HTERT RPE-1 (cell line): Measurements from ENCODE around the gene CACNG5.

Source experiments
- in situ Hi-C: fragments of 300-500 bp; cut with MboI; formaldehyde crosslinking; loops from 4 replicates; pipeline ENCODE4 v1.14.3; 2020; ENCODE audit warnings: low sequenced_read_pairs

Gene CACNG5, protein sequence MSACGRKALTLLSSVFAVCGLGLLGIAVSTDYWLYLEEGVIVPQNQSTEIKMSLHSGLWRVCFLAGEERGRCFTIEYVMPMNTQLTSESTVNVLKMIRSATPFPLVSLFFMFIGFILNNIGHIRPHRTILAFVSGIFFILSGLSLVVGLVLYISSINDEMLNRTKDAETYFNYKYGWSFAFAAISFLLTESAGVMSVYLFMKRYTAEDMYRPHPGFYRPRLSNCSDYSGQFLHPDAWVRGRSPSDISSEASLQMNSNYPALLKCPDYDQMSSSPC

GRCh38 chr17:66834919-66835454 lies at the start of gene CACNG5:
TSS of gene CACNG5 (plus strand) at chr17:66835117. CDS start at chr17:66877333, 42,216 bp downstream.
- in situ Hi-C loops, result no loop called here

DNA sequence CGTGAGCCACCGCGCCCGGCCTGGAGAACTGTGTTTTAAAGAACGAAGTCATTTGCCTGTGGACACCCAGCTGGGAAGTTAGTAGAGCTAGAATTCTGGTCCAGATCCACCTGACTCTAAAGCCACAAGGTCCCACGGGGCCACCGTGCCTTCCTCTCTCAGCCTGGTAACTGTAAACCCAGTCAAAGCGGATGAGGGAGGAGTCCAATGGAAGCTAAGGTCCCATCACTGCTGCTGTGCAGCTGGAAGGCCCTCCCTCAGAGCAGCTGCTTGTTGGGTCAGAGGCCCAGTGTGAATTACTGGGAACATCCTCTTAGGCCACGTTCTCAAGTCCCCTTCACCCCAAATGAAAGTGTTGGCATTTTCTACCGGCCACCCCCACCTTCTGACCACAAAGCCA lies 48.8 kb upstream of the CACNG5 start:
- in situ Hi-C loops, result no loop called here

DNA sequence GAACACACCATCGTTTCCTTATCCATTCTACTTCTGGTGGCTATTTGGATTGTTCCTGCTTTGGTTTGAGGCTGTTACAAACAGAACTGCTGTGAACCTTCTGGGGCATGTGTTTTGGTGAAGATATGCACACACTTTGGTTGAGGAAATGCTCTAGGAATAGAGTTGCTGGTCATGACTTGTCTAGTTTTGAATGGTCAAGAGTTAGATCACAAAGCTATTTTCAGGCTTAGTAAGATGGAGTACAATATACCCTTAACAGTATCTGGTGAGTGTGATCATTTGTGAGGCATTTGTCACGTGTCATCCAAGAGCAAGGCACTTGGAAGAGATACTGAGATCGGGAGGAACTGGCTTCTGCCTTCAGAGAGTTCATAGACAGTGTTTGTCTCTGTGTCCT lies 47.0 kb upstream of the CACNG5 start:
- in situ Hi-C loops, result no loop called here

DNA sequence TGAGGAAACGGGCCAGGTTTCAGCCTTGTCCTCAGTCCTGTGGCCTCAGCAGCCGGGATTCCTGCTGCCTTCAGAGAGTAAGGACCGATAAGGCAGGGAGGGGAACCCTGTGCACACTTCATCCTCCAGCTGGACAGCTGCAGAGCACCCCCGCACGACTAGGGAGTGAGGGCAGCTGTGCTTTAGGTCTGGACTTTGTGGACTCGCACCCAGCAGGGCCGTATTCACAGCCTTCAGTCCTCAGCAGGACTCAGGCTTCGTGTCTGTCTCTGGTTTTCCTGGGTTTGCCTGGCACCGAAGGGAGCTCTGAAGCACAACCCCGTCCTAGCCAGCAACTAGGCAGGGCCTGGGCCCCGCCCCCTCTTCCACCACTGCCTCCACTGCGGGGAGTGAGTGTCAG lies 45.8 kb upstream of the CACNG5 start:
- in situ Hi-C loops, result no loop called here

DNA sequence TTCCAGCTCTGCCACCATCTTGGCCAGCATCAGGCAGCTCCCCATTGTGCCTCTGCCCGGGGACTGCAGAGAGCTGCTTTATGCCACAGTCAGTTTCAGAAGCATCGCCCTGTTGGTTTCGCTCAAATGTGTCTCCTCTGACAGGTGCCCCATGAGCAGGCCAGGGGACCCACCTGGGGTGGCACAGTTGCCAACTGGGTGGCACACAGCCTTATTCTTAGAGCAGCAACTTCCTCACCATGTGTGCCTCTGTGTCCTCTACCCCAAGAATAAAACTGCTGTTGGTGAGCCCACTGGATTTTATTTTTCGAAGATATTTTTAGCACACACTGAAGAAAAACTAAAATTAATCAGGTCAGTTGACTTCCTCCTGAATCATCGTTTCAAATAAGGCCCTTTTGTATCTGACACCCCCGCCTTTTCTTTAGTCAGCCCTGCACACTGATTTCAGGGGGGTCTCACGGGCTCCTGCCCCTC lies 44.9 kb upstream of the CACNG5 start:
- in situ Hi-C loops, result no loop called here

DNA sequence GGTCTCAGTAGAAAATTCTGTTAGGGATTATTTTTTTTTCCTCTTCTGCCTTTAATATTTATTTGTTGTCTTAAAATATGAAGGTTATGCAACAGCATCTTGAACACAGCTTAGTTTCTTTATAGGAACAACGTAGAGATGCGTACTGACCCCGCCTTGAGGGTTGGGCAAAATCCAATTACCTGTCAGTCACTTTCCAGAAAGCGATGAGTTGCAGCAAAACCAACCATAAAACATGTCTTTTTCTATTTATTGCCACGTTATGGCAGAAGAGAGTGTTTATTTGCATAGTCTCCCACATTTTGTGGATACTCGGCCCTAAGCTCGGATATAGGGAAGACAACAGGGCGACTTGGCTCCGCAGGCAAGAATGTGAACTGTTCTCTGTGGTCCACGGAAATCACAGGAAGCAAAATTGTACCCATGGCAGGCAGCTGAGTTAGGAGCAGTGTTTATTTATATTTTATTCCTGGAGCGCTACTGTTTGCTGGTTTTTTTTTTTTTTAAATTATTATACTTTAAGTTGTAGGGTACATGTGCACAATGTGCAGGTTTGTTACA lies 44.3 kb upstream of the CACNG5 start:
- in situ Hi-C loops, result no loop called here

GRCh38 chr17:66791347-66791746 lies 43.6 kb upstream of the CACNG5 start:
- in situ Hi-C loops, result no loop called here

DNA sequence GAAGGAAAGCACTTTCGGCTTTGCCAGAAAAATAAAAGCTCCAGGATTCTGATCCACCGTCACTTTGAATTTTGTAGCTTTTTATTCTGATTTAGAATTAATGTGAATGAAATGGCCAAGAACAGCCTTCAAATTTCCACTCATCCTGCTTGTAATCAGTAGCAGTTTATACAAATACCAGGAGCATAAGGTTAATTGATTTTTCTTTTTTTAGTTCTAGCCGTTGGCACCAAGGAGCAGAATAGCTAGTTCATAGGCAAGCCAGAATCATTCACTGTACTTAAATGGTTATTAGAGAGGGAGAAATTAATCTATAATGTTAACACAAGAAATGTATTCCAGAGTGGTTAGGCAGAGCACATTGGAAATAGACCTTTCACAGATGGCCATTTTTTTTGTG lies 41.1 kb upstream of the CACNG5 start:
- in situ Hi-C loops, result no loop called here

- in situ Hi-C loops, result no loop called here
Observed at GRCh38 chr17:66795486-66795885, 39.4 kb upstream of the CACNG5 start.

GRCh38 chr17:66799849-66800537 lies 34.9 kb upstream of the CACNG5 start:
- in situ Hi-C loops, result no loop called here

- in situ Hi-C loops, result no loop called here
Observed at GRCh38 chr17:66803474-66803951, 31.4 kb upstream of the CACNG5 start.

DNA sequence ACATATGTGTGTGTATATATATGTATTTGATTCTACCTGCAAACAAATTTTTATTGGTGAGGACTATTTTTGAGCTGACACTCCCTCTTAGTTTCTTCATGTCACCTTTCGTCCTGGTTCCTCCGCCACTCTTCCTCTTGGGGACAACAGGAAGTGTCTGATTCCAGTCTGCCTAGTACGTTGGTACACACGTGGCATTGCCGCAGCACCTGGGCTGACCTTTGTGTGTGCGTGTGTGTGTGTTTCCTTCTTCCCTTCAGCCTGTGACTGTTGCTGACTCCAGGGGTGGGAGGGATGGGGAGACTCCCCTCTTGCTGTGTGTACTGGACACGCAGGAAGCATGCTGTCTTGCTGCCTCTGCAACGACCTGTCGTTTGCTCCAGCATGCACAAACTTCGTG lies 29.4 kb upstream of the CACNG5 start:
- in situ Hi-C loops, result no loop called here

DNA sequence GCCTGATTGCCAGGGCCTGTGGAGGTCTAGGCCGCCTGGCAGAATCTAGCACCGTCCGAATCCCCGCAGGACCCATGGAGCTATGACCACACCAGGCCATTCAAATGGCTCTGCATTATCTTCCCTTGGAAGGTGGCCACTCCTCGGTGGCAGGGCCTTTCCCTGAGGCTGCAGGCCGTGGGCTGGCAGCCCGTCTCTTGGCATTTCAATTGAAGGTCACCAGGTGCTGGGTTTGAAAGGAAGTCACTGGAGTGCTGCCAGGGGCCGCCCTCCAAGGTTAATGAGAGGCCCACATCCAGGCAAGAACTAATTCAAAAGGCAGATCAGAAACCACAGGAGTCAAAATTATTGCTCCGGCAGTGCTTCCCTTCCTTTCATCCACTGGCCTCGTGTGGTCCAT lies 27.7 kb upstream of the CACNG5 start:
- in situ Hi-C loops, result no loop called here

- in situ Hi-C loops, result no loop called here
Observed at GRCh38 chr17:66809408-66809807, 25.5 kb upstream of the CACNG5 start.

DNA sequence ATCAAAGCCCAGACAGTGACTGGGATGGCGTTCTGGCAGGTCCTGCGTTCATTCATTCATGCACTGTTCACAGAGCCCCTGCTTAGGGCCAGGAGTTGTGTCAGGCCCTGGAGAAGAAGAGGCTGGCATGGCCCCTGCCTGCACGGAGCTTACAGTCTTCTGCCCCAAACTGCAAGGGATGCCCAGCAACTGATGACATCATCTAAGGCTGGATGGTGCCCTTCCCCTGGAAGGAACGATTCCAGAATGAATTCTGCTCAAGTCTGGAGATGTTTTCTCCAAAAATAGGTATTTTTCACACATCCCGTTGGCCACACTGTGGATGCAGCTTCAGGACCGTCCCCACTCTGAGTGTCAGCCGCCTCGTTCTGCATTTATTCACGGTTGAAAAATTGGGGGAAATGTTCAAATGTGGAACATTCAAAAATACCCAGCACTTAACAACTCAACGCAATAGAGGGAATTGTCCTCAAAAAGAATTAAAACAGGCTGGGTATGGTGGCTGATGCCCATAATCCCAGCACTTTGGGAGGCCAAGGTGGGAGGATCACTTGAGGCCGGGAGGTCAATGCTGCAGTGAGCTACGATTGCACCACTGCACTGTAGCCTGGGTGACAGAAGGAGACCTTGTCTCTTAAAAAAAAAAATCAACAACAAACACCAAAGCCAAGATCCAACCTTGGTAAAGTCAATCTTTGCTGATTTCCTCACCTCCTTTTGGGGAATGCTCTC lies 23.8 kb upstream of the CACNG5 start:
- in situ Hi-C loops, result no loop called here

DNA sequence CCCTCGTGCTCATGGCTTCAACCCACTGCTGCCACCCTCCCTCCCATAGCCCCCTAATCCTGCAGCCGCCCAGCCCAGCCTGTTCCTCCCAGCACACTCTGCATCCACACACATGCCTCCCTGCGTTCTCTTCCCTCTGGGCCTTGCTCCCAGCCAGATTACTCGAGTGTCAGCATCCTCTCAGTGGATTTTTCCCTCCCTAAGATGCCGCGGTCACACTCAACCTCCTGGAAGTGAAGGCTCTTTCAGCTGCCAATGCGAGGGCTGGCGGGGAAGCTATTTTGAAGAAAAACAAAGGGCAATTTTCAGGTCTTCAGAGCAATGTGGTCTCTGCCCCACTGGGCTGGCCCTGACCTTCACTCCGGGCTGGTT lies 23.2 kb upstream of the CACNG5 start:
- in situ Hi-C loops, result no loop called here

- in situ Hi-C loops, result no loop called here
Observed at GRCh38 chr17:66812571-66812970, 22.3 kb upstream of the CACNG5 start.

- in situ Hi-C loops, result no loop called here
Observed at GRCh38 chr17:66813296-66813695, 21.6 kb upstream of the CACNG5 start.

- in situ Hi-C loops, result no loop called here
Observed at GRCh38 chr17:66814026-66814425, 20.9 kb upstream of the CACNG5 start.

GRCh38 chr17:66814570-66814969 lies 20.3 kb upstream of the CACNG5 start:
- in situ Hi-C loops, result no loop called here

- in situ Hi-C loops, result no loop called here
Observed at GRCh38 chr17:66817750-66818149, 17.2 kb upstream of the CACNG5 start.
